NCI-H2227 treated with DMSO at 0.1 percent for 48 hours (cell line): ENCODE results near the gene DRD3.

ENCODE experiments used
- DNase-seq: peaks from one replicate; lab custom pipeline; 2025; lab: John Stamatoyannopoulos, UW

Gene DRD3

DNA sequence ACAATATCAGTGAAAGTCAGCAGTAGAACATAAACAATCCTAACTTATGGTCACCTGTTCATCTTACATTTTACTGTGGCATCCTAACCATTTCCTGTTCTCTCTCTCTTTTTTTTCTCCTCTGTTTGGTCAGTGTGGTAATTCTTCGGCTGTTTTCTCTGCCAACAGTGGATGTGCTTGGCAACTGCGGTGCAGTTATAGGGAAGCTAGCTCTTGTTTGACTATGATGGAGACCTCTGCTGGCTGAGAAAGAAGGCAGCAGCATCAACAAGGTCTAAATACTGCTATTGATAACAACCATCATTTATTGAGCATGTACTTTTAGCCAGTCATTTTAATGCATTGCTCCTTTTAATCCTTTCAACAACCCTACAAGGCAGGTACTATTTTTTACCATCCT lies 723 bp upstream of the DRD3 start:
- DNase-seq = peak; percentile 11

DNA sequence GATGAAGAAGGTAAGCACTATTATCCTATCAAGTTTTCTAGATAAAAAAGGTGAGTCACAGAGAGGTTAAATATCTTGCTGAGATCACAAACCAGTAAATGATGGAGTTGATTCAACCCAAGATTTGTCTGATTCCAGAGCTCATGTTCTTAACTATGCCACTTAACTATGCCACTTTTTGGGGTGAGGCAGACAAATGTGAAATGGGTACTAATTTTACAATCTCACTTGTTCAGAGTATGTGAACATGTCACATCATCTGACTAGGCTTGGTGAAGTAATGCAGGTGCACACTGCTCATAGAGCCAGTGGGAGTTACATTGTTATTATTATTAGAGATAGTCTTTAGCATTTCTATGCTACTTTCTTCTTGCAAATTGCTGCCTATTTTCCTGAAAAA lies 2.0 kb downstream of the DRD3 start:
- DNase-seq = no peak

GRCh38 chr3:114176487-114176886 lies 2.4 kb downstream of the DRD3 start:
- no peak for DNase-seq

DNA sequence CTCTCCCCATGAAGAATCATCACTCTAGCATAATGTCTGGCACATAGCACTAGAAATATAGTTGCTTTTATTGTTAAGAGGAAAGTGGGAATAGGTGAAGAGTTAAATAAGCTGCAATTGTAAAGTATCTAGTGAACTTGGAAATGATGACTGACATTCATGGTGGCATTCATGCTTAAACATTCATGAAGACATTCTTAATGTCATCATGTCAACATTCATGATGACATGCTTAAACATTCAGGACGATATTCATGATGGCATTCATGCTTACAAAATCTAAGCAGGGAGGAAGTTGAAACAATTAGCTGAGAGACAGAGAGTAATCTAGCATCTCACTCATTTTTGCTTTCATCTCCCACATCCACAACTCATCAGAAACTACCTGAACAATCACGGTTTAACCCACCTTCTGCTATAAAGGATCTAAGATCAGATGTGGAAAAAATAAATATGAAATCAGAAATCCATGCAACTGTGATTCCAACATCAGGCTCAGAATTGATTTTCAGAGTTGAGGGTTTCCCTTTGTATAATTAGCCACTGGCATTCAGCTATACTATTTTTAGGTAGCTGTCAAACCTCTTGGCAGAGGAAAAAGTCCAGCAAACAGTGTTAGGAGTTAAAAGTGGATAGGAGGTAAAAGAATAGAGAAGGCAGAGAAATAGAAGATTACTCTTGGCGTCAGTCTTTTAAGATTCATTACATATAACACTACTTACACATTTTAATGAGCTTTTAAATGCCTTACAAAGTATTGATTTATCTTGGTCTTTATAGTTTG lies 3.5 kb downstream of the DRD3 start:
- DNase-seq = no peak

- DNase-seq = no peak
Observed at GRCh38 chr3:114171677-114172076, 7.2 kb downstream of the DRD3 start.

GRCh38 chr3:114168150-114168549 lies 10.7 kb downstream of the DRD3 start:
- DNase-seq = no peak

DNA sequence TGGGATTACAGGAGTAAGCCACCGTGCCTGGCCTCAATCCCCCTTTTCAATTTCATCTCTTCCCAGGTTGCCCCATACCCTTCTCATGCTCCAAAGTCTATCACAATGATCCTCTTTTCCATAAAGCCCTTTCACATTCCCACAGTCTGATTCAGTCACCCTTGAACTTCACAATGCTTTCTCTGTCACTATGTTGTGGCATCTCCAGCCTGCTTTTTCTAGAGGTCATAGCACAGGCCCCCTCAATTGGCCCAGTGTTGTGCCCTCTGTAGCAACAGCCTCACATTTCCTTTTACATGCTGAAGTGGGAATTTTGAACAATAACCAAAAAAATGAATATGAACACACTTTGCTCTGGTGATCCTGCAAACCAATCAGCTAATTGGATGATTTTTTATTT lies 21.5 kb downstream of the DRD3 start:
- no peak for DNase-seq

DNA sequence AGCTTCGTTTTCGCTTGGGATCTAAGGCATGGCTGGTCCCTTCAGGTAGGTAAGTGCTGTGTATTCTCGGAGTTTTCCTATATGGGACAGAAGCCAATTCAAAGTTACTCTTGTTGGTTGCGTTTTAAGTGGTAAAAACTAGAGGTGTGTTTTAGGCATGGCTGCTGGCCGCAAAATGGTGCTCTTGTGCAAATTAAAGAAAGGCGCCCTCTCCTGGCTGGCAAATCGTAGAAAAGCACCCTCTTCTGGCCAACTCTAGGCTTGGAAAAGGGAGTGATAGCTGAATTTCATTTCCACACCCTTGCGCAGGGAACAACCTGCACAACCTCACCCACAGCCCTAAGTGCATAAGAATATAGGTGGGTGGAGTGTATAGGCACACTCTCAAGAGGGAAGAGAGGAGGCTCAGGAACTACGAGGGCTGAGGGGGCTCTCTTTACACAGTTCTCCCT lies 23.5 kb downstream of the DRD3 start:
- peak; percentile 25 for DNase-seq

- DNase-seq = no peak
Observed at GRCh38 chr3:114154321-114154821, 24.5 kb downstream of the DRD3 start.

- DNase-seq = peak; percentile 29
Observed at GRCh38 chr3:114152519-114153151, 26.2 kb downstream of the DRD3 start.

GRCh38 chr3:114151091-114151490 lies 27.8 kb downstream of the DRD3 start:
- no peak for DNase-seq

DNA sequence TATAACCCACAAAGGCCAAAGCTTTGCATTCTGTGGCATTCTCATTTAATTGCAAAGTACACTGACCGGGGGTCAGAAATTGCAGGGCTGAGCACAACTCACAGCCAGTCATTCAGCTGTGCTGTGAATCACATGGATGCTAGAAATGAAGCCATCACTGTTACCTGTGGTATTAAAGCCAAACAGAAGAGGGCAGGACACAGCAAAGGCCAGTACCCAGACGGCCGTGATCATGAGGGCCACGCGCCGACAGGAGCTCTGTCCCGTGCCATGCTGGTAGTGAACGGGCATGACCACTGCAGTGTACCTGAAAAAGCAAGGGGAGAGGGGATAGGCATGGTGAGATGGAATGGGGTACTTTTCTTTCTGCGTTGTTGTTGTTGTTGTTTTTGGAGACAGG lies 31.6 kb downstream of the DRD3 start:
- DNase-seq = no peak

- no peak for DNase-seq
Observed at GRCh38 chr3:114144909-114145688, 33.8 kb downstream of the DRD3 start.

GRCh38 chr3:114143817-114144216 lies 35.0 kb downstream of the DRD3 start:
- DNase-seq = no peak

GRCh38 chr3:114139836-114140235 lies 39.0 kb downstream of the DRD3 start:
- no peak for DNase-seq

GRCh38 chr3:114133947-114134346 lies 44.9 kb downstream of the DRD3 start:
- no peak for DNase-seq

DNA sequence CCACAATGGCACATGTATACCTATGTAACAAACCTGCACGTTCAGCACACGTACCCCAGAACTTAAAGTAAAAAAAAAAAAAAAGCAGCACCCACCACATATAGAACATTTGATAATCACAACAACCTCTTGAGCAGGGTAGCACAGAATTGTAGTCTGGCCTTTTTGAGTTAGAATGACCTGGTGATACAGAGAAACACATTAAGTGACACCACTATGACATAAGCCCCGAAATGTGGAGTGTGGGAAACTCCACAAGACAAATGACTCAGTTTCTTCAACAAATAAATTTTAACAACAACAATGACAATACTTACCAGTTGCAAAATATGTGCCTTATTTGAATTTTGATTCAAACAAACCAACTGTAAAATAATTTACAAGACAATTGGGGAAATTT lies 46.4 kb downstream of the DRD3 start:
- DNase-seq = no peak

GRCh38 chr3:114128826-114129225 lies 50.0 kb downstream of the DRD3 start:
- no peak for DNase-seq

- DNase-seq = no peak
Observed at GRCh38 chr3:114128231-114128630, 50.6 kb downstream of the DRD3 start.

GRCh38 chr3:114127517-114127916 lies 51.3 kb downstream of the DRD3 start:
- no peak for DNase-seq

GRCh38 chr3:114126461-114126860 lies 52.4 kb downstream of the DRD3 start:
- DNase-seq = no peak

DNA sequence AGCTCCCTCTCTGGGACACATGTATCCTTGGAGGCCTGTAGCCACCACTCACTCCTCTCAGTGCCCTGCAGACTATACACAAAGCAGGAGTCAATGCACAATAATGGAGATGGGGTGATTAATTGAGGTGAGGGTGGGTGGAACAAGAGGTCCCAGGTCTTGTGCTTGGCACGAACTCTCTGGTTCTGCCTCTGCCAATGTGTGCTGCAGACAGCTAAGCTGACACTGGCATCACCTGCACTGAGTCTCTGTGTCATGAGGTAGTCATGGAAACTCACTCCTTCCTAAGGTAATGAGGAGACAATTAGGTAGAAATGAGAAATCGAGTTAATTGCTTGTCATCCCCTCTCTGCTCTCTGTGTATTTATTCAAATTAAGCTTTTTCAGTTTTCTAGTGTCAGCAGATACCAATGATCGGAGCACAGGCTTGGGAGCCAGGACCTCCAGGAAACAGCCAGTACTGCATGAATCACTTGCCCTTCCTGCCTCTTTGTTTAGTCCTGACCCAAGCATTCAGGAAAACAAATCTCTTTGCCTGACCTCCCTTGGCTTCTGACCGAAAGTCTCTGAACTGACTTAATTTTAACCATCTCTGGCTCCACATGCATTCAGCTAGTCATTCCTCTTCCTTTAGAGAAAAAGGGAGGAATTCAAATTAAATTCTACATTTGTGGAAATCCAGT lies 56.7 kb downstream of the DRD3 start:
- DNase-seq = no peak
